Measurements from ENCODE around the gene CELSR1.
A peak's percentile ranks its signal among the peaks of the same experiment; 100 is the strongest.

Gene CELSR1

DNA sequence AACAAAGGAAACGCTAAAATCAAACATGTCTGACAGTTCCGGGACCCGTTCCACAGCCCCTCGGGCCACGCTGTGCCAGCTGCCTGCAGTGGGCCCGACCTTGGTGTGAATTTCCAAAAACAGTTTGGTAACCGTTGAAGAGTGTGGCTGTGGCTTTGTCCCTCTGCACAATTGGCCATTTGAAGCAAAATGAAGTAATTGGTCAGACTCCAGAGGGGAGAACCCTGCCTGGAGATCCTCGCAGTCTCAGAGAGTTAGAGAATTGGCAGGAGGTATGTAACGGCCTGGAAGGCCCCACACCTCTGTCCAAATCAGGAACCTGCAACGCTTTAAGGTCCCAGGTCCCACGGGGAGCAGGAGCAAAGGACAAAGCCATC is 175.6 kb downstream of the CELSR1 start:
- Mint-ChIP-seq H3K27me3 (ENCODE audit: low read depth, poor library complexity) (no peaks in the 10 kb centered on the region), H3K27ac (no peak overlapping the region), H3K4me1 (peaks cover 3% of the 10 kb centered on the region), H3K9me3 (peaks cover 14% of the 10 kb centered on the region), H3K36me3 (ENCODE audit: low read depth) (peaks cover 39% of the 10 kb centered on the region), H3K4me3 (no peak overlapping the region)
- DNase-seq = no peak
- TF ChIP-seq, protein P1, sequence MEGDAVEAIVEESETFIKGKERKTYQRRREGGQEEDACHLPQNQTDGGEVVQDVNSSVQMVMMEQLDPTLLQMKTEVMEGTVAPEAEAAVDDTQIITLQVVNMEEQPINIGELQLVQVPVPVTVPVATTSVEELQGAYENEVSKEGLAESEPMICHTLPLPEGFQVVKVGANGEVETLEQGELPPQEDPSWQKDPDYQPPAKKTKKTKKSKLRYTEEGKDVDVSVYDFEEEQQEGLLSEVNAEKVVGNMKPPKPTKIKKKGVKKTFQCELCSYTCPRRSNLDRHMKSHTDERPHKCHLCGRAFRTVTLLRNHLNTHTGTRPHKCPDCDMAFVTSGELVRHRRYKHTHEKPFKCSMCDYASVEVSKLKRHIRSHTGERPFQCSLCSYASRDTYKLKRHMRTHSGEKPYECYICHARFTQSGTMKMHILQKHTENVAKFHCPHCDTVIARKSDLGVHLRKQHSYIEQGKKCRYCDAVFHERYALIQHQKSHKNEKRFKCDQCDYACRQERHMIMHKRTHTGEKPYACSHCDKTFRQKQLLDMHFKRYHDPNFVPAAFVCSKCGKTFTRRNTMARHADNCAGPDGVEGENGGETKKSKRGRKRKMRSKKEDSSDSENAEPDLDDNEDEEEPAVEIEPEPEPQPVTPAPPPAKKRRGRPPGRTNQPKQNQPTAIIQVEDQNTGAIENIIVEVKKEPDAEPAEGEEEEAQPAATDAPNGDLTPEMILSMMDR (IDR thresholded peaks at IDR 0.05) = no peak

DNA sequence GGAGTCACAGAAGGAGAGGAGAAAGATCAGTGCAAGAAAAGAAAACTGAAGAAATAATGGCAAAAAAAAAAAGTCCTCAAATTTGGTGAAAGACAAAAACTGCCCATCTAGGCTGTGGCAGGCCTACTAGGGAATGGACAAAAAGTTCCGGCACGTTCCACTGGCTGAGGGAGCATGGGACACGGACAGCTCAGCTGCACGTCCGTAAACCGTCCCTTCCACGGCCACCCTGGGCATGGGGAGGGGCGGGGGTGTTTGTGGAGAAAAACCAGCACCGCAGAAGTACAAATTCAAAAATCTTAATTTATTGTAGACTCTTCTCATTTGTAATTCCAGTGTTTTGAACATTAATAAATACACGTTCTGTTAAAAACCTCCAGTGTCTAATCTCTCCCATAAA is 176.5 kb downstream of the CELSR1 start:
- H3K9me3 Mint-ChIP-seq = peaks cover 14% of the 10 kb centered on the region
- TF ChIP-seq, protein P1 (IDR thresholded peaks at IDR 0.05) = no peak
- peak overlapping the region; percentile 2 for H3K27ac Mint-ChIP-seq
- H3K4me1 Mint-ChIP-seq = peaks cover 3% of the 10 kb centered on the region
- peaks cover 39% of the 10 kb centered on the region for H3K36me3 Mint-ChIP-seq (ENCODE audit: low read depth)
- no peak overlapping the region for H3K4me3 Mint-ChIP-seq
- DNase-seq = no peak
- no peaks in the 10 kb centered on the region for H3K27me3 Mint-ChIP-seq (ENCODE audit: low read depth, poor library complexity)

DNA sequence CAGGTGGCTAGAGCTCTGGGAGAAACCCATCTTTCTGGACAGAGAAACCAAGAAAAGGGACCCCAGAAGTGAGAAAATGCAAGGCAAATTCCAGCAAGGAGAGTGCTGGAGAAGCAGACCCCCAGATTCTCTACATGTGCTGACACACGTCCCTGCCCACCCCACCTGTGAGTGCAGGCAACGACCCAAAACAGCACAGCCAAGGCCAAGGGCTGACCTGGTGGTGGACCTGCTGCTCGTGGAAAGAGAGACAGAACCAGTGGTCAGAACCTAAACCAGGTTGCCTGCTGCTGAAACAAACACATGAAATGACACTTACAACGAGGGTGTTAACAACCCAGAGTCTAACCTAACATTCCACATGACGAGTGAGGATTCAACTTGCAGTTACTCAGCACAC is 177.3 kb downstream of the CELSR1 start:
- Mint-ChIP-seq H3K27ac (no peak overlapping the region), H3K4me1 (peaks cover 8% of the 10 kb centered on the region), H3K4me3 (no peak overlapping the region), H3K36me3 (ENCODE audit: low read depth) (peaks cover 44% of the 10 kb centered on the region), H3K9me3 (peaks cover 14% of the 10 kb centered on the region), H3K27me3 (ENCODE audit: low read depth, poor library complexity) (no peaks in the 10 kb centered on the region)
- no peak for DNase-seq
- TF ChIP-seq, protein P1 (IDR thresholded peaks at IDR 0.05) = no peak

DNA sequence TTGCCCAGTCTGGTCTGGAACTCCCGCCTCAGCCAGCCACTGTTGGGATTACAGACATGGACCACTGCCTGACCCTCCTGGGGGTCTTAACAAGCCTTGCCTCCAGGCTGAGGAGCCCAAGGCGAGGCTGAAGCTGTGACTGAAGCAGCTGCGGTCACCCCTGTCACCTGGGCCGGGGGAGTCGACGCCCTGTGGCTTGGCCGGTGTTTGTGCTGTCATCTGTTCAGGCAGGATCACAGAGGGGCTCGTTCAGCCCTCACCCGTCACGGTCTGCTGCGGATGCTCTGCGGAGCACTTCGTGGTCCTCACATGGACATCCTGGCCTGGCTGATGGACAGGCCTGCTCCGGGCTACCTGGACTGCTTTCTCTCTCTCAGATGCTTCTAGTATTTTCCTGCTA is 178.1 kb downstream of the CELSR1 start:
- DNase-seq = no peak
- Mint-ChIP-seq H3K36me3 (ENCODE audit: low read depth) (peaks cover 44% of the 10 kb centered on the region), H3K9me3 (peaks cover 14% of the 10 kb centered on the region), H3K27ac (no peak overlapping the region), H3K4me3 (no peak overlapping the region), H3K27me3 (ENCODE audit: low read depth, poor library complexity) (no peaks in the 10 kb centered on the region), H3K4me1 (peaks cover 8% of the 10 kb centered on the region)
- TF ChIP-seq, protein P1 (IDR thresholded peaks at IDR 0.05) = no peak

DNA sequence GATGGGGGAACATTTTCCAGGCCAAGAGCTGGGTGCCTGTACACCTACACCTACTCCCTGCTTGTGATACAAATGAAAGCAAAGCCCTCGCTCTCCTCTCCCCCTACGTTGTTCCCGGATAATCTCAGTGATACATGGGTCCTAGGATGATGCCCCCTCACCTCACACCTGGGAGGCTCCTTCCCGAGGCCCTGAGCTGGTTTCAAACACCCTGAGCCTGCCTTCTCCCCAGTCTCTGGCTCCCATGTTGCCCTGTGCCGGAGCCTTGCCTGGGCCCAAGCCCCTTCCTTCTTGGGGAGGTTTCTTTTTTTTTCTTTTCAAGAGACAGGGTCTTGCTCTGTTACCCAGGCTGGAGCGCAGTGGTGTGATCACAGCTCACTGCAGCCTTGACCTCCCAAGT is 178.7 kb downstream of the CELSR1 start:
- H3K27ac Mint-ChIP-seq = peak overlapping the region; percentile 67
- TF ChIP-seq, protein P1 (IDR thresholded peaks at IDR 0.05) = no peak

DNA sequence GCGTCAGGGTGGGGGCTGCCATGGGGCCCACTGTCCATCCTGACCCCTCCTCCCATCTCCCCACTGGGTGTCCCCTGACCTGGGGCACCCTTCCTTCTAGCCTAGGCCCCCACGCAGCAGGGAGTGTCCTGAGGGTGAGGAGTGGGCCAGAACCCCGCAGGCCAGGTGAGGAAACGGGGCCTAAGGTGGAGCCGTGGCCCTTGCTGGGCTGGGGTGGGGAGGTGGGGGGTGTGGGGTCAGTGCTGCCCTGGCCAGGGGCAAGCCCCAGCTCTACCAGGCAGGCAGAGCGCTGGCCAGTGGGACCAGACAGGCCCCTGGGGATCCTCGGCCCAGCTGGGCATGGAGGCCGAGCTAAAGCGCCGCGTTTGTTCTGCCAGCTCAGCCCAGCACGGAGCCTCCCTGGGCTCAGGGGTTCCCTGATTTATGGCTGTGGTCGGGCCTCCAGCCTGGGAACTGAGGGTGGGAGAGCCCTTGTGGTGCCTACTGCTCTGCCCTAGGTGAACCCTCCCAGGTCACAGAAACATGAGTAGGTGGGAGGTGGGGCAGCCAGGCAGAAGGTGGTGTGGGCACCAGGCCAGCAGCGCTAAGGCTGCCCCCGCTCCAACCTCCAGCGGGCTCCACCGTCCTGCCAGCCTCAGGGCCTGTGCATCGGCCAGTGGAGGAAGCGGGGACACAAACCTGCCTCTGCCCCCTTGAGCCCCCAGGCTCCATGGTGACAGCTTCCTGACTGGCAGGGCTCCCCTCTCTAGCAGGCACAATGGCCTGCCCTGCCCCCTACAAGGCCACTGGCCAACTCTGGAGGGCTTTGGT is 179.5 kb downstream of the CELSR1 start:
- Mint-ChIP-seq H3K4me3 (no peak overlapping the region), H3K36me3 (ENCODE audit: low read depth) (peaks cover 44% of the 10 kb centered on the region), H3K27me3 (ENCODE audit: low read depth, poor library complexity) (no peaks in the 10 kb centered on the region), H3K27ac (no peak overlapping the region), H3K4me1 (peaks cover 8% of the 10 kb centered on the region), H3K9me3 (peaks cover 14% of the 10 kb centered on the region)
- DNase-seq = no peak
- TF ChIP-seq, protein P1 (IDR thresholded peaks at IDR 0.05) = no peak

More for the DNA sequence above, 178.7 kb downstream of the CELSR1 start:
- H3K27me3 Mint-ChIP-seq (ENCODE audit: low read depth, poor library complexity) = no peaks in the 10 kb centered on the region
- peaks cover 14% of the 10 kb centered on the region for H3K9me3 Mint-ChIP-seq
- no peak overlapping the region for H3K4me3 Mint-ChIP-seq
- H3K4me1 Mint-ChIP-seq = peaks cover 8% of the 10 kb centered on the region
- peaks cover 44% of the 10 kb centered on the region for H3K36me3 Mint-ChIP-seq (ENCODE audit: low read depth)
- DNase-seq = no peak
